ENCODE measurements around the gene C19orf25. TPM values are rescaled to one million over a fixed set of nuclear protein-coding genes. Genes with fewer than 3 reads are reported as not detected.
A peak's percentile ranks its signal among the peaks of the same experiment; 100 is the strongest.

C19orf25 gene
- total and polyA plus RNA-seq, 2 of the 13 experiments (the other 11 are each of a cell fraction or from before 2014, with no cell fraction given): 14.2 to 32.4 TPM

GRCh38 chr19:1478934-1479707 lies at the start of gene C19orf25 (continued):
- peak; percentile 14; the same call in 1 of the 2 replicates for TF ChIP-seq ZFP90 (CRISPR knock-in tag; IDR thresholded peaks at IDR 0.05; ENCODE audit: borderline replicate concordance)
- TF ChIP-seq HMG20B (CRISPR knock-in tag; conservative IDR thresholded peaks at IDR 0.05): 0 out of 2 replicates have a peak, but pooled peaks have one; percentile 10
- no peak for TF ChIP-seq ZNF224 (CRISPR knock-in tag; IDR thresholded peaks at IDR 0.05)
- TF ChIP-seq TFDP1 (CRISPR knock-in tag; IDR thresholded peaks at IDR 0.05; ENCODE audit: borderline replicate concordance): peak; percentile 96
- peak; percentile 40 for TF ChIP-seq ZNF280D (CRISPR knock-in tag; IDR thresholded peaks at IDR 0.05)
- peak; percentile 53; the same call in 1 of the 2 replicates for TF ChIP-seq EEA1 (CRISPR knock-in tag; IDR thresholded peaks at IDR 0.05; ENCODE audit: borderline replicate concordance)
- TF ChIP-seq ZNF784 (CRISPR knock-in tag; IDR thresholded peaks at IDR 0.05; ENCODE audit: borderline replicate concordance): no peak
- peak; percentile 71 for TF ChIP-seq TBX3 (IDR thresholded peaks at IDR 0.05; ENCODE audit: borderline replicate concordance)
- TF ChIP-seq ZNF772 (CRISPR knock-in tag; IDR thresholded peaks at IDR 0.05): peak; percentile 37; the same call in 1 of the 2 replicates
- 0 out of 2 replicates have a peak, but pooled peaks have one; percentile 32 for TF ChIP-seq GZF1 (CRISPR knock-in tag; IDR thresholded peaks at IDR 0.05)
- TF ChIP-seq AFF4 (CRISPR knock-in tag; IDR thresholded peaks at IDR 0.05): no peak
- TF ChIP-seq TOPORS (CRISPR knock-in tag; IDR thresholded peaks at IDR 0.05): peak; percentile 21; the same call in 1 of the 2 replicates
